GM18870 (cell line): ENCODE measurements around the gene FBXL7.

Experiments used
- ATAC-seq: cut with Tn5 transposase; IDR thresholded peaks from one replicate; pipeline ENCODE4 v1.9.1; 2021; ENCODE audit warnings: moderate library complexity; ENCODE audit not compliant: unreplicated experiment

Gene FBXL7

GRCh38 chr5:15574806-15575325, 74.9 kb downstream of the FBXL7 start:
- ATAC-seq = no peak

DNA sequence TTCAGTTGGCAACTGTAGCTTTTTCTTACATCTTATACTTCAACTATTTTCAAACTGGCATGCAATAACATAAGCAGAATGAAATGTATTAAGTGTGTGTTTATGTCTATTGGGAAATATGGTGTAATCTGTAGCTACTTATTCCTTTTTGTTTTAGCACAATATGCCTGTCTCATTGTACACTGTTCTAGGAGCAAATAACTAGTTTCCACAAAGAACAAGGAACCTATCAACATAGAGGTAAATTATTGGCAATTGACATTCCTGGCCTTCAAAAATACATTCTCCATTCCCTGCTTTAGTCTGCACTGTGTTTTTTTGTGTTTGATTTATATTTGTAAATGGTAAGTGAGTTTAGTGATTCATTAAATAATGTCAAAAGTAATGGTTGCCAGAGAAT, 75.7 kb downstream of the FBXL7 start:
- ATAC-seq = no peak

DNA sequence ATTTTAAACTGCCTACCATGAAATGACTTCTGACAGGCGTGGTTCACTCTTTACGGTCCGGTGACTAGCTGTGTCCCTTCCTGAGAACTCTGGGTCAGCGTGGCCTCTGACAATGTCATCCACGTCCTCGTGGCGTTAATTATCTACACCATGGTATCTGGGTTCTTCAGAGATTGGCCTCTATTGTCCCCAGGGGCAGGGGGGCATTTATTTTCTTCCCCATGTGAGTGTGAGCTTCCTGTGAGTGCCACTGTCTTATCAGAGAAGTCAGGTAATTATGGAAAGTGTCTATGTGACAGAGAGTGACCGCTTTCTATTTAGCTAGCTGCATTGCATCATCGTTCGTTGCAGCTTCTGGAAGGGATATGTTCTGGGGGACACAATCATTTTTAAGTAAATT, 77.2 kb downstream of the FBXL7 start:
- ATAC-seq = no peak

DNA sequence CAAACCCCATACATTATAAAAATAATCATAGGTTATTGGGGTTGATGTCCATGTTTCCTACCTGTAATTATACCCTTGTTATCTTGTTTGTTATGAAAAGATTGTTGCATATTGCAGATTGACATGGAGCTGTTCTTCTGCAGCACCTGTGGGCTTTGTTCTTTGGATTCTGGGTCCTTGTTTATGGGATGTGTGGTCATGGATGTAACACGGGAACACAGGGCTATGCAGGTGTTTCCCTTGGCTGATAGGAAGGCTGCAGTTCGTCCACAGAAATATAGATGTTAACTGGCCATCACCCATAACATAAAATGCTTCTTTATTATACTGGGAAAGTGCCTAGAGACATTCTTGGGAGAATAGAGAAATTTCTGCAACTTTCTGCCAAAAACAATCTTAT, 77.9 kb downstream of the FBXL7 start:
- no peak for ATAC-seq

DNA sequence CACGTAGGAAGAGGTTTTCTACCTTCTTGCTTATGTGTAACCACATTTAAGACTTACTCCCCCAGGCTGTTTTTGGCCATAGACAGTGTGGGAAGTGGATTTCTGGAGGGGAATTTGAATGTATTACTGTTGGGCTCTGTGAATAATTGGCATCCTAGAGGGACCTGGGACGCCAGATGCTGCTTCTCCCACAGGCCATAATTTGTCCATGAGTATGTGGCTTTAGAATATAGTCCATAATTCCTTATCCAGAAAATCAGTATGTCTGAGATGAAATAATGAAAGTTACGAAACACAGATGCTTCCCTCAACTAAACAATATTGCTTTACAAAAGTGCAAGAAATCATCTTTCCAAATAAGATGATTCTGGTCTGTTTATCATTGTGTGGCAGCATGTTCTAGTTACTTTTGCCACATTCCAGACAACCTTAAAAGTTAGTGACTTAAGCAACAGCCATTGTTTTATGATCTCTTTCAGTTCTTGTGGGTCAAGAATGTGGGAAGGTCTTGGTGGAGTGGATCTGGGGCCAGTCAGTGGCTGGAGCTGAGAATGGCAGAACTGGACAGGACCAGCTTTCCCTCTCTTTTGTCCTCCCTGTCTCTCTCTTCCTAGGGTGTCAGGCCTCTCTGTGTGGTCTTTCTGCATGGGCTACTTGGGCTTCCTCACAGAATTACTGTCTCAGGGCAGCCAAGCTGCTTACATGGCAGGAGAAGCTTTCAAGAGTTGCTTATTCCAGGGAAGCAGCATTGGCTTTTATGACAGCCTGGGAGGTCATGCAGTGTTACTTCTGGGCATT, 79.4 kb downstream of the FBXL7 start:
- no peak for ATAC-seq

DNA sequence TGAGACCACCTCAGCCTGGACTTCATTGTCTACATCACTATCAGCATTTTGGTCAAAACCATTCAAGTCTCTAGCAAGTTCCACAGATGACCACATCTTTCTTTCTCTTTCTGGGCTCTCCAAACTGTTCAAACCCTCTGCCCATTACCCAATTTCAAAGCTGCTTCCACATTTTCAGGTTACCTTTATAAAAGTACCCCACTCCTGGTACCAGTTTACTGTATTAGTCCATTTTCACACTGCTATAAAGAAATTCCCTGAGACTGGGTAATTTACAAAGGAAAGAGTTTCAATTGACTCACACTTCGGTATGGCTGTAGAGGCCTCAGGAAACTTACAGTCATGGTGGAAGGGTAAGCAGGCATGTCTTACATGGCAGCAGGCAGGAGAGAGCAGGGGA, 84.5 kb downstream of the FBXL7 start:
- ATAC-seq = no peak

- no peak for ATAC-seq
Observed at GRCh38 chr5:15585128-15585527, 85.1 kb downstream of the FBXL7 start.

DNA sequence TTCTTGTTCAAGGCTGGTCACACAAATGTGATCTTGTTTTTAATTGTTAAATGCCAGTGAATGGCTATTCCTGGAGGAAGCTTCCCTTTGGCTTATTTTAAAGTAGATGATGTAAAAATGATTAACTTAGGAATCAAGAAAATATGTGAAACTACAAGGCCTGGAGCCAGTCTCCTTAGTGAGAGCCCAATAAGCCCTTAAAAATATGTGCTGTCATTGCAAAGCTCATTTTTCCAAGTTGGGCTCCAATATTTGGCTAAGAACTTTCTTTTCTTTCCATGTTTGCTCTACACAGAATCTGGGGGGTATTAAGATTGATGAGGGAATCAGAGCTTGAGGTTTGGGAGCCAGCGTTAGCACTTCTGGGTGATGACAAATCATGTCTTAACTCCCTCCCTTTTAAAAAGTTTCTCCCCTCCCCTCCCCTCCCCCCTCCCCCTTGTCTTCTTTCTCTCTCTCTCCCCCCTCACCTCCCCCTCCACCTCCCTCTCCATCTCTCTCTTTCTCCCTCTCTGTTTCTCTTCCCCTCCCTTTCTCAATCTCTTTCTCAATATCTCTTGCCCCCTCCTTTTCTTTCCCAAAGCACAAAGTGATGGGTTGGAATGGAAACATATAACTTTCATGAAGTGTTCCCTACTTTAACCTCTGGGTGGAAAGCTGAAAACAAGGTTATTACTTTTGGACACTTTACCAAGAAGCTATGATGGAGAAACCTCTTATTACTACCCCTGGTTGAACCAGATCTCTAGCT, 86.0 kb downstream of the FBXL7 start:
- ATAC-seq = no peak

DNA sequence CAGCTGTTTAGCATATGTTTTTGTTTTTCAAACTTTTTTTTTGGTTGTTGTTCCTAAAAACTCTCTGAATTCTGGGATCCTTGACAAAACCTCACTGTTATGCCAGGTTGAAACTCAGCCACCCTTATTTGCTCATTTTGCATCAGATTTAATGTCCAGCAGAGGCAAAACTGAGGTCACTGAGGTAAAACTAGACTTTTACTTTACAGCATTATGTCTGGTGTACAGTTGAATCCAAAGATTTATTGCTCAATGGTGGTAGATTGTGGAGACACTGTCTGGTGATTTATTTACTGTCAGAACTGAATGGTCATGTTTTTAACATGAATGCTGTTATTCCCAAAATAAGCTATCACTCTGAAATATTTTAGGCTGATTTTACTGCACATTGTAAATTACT, 87.9 kb downstream of the FBXL7 start:
- ATAC-seq = no peak

- ATAC-seq = no peak
Observed at GRCh38 chr5:15592728-15593127, 92.7 kb downstream of the FBXL7 start.

GRCh38 chr5:15594977-15595568, 95.1 kb downstream of the FBXL7 start:
- ATAC-seq = no peak

- ATAC-seq = no peak
Observed at GRCh38 chr5:15595929-15596328, 95.9 kb downstream of the FBXL7 start.

GRCh38 chr5:15596936-15597335, 97.0 kb downstream of the FBXL7 start:
- no peak for ATAC-seq

DNA sequence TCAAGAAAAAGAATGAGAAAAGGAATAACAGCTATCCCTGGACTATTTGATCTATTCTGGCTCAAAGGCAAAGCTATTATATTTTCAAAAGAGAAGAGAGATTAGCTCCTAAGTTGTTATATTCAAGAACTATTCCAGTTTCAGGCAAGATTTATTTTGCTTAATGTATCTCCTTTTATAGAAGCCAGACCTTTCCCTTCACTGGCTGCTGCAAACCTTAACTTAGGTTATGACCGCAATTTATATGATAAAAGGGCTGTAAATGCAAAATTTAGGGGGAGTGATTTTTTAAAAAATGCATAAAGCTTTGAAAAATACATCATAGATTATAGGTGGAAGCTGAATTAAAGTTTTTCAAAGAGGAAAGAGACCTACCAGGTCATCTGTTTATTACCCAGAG, 97.8 kb downstream of the FBXL7 start:
- ATAC-seq = no peak

DNA sequence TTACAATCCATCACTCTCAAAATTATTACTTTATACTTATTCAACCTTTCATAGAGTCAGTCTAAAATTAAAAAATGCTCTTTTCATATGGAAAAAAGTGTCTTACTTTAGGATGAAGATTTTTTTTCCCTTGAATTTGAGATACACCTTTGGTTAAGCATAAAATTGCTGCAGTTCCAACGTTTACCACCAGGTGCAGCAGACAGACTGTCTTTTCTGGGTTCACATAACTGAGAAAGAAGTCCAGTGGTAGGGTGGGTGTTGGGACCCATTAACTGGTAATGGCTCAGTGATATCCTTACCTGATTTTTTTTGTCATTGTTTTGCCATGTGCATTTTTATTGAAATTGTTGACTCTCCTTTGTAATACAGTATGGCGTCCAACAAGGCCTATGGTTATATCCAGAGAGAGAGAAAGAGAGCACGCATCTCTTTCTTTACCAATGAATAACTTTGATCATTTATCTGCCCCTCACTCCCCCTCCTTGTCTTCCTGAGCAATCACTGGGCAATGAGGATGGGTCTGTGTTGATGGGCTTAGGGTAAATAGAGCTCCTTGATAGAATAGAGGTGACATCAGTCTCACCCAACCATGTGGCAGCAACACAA, 98.4 kb downstream of the FBXL7 start:
- ATAC-seq = no peak

GRCh38 chr5:15600035-15600434, 100.1 kb downstream of the FBXL7 start:
- ATAC-seq = no peak

DNA sequence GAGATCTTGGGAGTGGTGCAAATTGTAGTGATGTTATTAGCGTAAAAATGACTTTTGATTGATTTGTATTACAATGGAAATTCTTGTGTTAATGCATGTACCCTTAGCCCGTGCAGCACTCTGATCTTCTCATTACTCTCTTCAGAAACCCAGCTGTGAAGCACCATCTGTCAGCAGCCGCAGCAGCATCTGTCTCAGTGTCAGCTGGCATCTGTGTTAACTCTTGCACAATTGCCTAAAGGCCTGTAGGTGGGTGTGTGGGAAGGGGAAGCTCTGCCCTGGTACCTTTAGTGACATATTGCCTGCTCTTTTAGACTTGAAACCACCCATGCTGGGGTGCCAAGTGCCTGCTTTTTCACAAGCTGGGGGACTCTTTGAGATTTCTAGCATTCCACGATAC, 101.3 kb downstream of the FBXL7 start:
- no peak for ATAC-seq

DNA sequence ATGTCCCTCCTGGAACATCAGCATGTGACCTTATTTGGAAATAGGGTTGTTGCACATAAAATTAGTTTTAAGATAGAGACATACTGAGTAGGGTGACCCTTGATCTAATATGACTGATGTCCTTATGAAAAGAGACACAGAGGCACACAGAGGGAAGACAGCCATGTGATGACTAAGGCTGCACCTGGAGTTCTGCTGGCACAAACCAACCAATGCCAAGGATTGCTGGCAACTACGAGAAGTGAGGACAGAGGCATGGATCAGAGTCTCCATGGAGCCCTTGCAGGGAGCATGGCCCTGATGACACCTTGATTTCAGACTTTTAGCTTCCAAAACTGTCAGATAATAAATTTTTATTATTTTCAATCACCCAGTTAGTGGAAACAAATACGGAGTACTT, 101.9 kb downstream of the FBXL7 start:
- no peak for ATAC-seq

DNA sequence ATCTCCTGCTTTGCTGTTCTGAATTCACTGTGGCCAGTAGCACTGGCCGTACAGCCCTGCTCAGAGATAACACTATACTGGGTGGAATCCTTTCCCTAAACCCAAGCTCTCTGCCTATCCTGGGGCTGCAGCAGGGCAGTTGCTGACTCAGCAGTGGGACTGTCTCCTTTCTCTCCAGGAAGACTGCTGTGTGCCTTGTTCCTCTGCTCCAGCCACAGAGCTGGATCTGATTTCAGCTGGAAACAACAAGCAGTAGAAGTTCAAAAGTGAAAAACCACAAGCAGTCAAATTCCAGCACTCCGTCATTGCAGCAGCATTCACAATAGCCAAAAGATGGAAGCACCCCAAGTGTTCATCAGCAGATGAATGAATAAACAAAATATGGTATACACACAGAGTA, 105.0 kb downstream of the FBXL7 start:
- no peak for ATAC-seq

DNA sequence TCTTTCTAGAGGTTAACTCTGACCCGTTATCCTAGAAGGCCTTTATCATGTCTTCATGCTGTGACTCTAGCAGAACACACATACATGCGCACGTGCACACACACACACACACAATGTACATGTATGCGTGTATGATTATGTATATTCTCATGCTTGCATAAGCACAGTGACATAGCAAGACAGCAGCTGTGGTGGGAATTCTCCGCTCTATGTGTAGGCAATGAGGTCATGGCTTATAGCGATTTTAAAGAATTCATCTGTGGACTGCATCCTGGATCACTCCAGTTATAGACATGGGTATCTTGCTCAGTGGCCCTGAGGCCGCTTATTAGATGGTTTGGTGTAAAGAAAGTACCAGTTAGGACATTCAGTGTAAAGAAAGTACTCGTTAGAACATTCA, 106.2 kb downstream of the FBXL7 start:
- ATAC-seq = no peak

GRCh38 chr5:15607076-15607475, 107.1 kb downstream of the FBXL7 start:
- ATAC-seq = no peak
